GM12891 (cell line): ENCODE measurements around the gene CCDC154.

Experiments
- PAX5 ChIP-seq: IDR thresholded peaks from 2 replicates; pipeline ENCODE4 v1.6.1; 2011; ENCODE audit warnings: low read length, moderate library complexity, mild to moderate bottlenecking; ENCODE audit not compliant: insufficient read depth, severe bottlenecking
- POLR2A ChIP-seq: IDR thresholded peaks from 2 replicates; pipeline ENCODE4 v1.6.1; 2011; ENCODE audit warnings: low read depth, low read length, control low read depth
- POLR2AphosphoS5 ChIP-seq: IDR thresholded peaks from 2 replicates; pipeline ENCODE4 v1.6.1; 2011; ENCODE audit warnings: low read depth, low read length, control low read depth
- POU2F2 ChIP-seq: IDR thresholded peaks from 2 replicates; pipeline ENCODE4 v1.6.1; 2011; ENCODE audit warnings: low read depth, mild to moderate bottlenecking, control low read depth, low read length, moderate library complexity
- SPI1 ChIP-seq: IDR thresholded peaks from 2 replicates; pipeline ENCODE4 v1.6.1; 2011; ENCODE audit warnings: low read depth, low read length, control low read depth
- TAF1 ChIP-seq: IDR thresholded peaks from 2 replicates; pipeline ENCODE4 v1.6.1; 2011; ENCODE audit warnings: low read depth, low read length, control low read depth

GRCh38 chr16:1439058-1439698 lies 5.2 kb downstream of the CCDC154 start:
- no peak for TF ChIP-seq SPI1
- no peak for TF ChIP-seq POLR2AphosphoS5
- no peak for TF ChIP-seq POLR2A
- no peak for TF ChIP-seq TAF1
- TF ChIP-seq POU2F2: no peak
- TF ChIP-seq PAX5: no peak
